Activated CD4-positive, alpha-beta T cell treated with anti-CD3 and anti-CD28 coated beads, Interleukin-2, amount 50 U/mL, for 1 hour (primary cell): ENCODE results near the gene KCNQ1.

Experiments
- DNase-seq: peaks from one replicate; pipeline ENCODE4 v3.0.0-alpha.2; 2020

Gene KCNQ1

DNA sequence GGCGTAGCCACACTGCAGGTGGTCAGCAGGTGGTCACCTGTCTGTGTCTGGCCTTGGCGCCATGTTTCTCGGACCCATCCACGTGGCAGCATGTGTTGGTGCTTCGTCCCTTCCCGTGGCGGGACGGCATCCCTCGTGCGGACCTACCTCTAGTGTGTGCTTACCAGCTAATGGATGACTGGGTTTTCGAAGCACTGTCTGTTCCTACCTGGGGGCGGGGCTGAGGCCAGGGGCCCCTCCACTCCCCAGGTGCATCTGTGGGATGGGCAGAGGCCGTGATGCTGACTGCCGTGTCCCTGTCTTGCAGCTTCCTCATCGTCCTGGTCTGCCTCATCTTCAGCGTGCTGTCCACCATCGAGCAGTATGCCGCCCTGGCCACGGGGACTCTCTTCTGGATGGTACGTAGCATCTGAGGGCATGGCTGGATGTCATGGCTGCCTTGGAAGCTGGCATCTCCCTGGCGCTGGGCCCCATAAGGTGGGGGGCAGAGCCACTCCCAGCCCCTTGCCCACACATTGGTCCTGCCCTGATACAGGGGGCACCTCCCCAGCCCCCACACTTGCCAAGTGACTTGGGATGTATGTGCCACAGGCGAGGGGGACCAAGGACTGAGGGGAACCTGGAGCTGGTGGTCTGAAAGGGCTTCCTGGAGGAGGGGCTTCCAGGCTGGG is 82.9 kb downstream of the KCNQ1 start:
- no peak for DNase-seq

DNA sequence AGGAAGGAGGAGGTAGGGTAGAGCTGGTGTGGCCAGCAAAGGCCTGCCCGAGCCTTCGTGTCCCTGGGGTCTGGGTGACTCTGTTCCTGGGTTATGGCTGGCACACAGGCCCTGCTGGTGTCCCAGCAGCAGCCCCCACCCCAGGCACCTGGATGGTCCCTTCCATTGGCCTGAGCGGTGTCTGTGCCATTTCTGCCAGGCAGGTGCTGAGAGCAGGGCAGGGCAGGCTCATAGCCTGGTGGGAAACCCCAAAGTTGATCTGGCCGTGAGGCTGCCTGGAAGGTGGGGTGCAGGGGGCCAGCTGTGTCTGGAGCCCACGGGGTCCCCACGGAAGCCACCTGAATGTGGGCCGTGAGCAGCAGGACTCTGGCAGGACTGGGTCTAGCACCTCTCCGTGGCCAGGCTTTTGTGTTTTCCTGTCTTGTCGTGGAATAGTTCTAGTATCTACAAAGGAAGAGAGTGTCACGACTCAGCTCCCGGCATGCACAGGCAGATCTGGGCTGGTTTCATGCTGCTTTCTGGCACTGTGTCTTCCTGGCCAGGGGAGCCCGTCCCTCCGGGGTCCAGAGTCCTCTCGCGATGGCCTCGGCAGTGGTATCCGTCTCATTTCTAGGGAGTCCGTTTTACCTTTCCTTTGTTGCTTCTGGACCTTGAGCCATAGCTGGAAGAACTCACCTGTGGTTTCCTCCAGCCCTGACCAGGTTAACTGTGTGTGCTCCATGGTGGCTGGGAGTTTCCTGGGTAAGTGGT is 83.7 kb downstream of the KCNQ1 start:
- no peak for DNase-seq

DNA sequence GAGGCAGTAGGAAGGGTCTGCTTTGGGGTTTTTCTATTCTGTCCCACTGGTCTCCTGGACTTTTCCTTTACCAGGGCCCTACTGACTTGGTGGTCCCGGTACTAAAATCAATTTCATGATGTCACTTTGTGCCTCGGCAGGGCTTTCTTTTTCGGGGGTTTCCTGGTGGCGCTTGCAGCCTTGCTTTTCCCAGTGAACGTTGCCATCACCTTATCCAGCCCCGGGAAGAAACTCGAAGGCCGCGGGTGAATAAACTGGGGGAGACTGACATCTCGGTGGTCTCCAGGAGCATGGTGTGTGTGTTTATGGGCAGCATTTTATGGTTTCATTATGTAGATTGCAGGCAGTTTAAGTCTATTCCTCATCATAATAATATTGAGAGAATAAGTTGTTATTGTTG is 84.4 kb downstream of the KCNQ1 start:
- no peak for DNase-seq

DNA sequence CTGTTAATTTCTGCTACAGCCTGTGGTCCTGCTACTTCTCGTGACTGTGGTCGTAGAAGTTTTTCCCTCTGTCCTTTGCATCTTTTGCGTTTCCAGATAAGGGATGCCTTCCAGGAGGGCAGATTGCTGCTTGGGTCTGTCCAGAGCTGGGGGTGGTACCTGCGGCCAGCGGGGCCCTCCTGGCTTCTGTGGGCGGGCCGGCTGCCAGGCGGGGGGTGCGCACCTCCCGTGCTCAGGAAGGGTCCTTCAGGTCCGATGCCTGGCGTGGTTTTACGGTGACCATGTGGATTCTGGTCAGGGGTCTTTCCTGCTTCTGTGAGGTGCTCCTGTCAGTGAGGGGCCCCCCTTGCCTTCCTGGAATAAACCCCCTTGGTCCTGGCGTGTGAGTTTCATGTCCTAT is 84.8 kb downstream of the KCNQ1 start:
- no peak for DNase-seq

DNA sequence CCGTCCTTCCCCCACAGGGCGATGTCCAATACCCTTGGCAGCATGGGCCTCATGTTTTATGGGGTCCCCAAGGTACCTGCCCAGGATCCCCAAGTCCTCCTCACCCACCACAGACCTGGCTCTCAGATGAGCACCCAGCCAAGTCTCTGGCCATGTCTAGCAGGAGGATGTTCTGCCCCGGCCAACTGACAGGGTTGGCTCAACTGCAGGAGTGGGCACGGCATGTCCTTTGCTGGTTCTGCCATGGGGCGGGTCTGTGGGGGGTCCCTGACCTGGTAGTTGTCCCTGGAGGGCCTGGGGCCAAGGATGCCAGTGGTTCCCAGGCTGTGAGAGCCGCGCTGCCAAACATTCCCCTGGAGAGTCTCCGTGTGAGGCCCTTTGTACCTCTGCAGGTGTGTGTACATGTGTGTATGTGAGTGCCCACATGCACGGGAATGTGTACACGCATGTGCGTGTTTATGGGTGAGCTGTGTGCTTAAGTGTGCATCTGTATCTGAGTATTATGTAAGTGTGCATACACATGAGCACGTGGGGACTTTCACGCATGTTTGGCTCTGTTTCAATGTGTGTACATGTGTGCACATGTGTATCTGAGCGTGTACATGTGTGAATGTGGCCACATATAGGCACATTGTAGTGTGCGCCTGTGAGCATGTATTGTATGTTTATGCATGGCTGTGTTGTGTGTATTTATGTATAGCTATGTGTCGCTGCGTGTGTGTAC is 85.5 kb downstream of the KCNQ1 start:
- no peak for DNase-seq

DNA sequence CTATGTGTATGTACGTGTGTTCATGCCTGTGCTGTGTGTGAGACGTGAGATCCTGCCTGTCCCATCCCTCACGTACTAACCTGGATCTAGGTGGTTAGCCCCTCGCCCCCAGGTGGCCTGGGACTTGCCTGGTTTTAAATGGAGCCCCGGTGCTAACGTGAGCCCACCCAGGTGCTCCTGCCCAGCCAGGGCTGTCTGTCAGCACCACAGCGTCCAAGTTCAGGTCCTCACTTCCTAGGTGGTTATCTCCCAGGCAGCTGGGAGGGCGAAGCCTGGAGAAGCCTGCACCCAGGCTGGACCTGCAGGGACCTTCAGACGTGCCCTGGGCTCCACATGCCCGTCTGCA is 86.0 kb downstream of the KCNQ1 start:
- no peak for DNase-seq

DNA sequence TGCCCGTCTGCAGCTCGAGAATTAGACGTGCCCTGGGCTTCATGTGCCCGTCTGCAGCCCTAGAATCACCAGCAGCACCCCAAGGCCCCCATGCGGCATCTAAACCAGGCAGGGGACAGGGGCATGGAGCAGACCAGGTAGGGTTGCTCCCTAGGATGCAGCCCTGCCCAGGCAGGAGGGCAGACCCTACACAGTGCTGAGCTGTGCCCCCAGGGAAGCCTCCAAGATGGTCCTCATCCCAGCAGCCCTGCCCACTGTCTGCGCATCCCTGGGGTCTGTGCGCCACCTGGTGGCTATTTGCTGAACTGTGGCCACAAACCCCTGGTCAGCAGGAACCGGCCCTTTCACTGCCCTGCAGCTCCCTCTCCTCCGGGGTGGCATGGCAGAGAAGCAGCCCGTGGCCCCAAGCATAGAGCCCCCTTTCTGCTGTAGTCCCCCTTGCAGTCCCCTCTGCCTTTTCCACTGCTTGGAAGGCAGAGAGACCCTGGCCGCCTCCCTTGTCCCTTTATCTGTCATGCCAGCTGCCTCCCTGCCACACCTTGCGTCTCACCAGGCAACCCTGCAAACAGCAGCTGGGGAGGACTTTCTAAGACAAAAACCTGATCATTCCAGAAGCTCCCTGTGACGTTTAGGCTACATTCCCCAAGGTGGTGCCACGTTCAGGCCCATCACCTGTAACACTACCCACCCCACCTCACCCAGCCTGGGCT is 86.6 kb downstream of the KCNQ1 start:
- DNase-seq, result peak; percentile 69

DNA sequence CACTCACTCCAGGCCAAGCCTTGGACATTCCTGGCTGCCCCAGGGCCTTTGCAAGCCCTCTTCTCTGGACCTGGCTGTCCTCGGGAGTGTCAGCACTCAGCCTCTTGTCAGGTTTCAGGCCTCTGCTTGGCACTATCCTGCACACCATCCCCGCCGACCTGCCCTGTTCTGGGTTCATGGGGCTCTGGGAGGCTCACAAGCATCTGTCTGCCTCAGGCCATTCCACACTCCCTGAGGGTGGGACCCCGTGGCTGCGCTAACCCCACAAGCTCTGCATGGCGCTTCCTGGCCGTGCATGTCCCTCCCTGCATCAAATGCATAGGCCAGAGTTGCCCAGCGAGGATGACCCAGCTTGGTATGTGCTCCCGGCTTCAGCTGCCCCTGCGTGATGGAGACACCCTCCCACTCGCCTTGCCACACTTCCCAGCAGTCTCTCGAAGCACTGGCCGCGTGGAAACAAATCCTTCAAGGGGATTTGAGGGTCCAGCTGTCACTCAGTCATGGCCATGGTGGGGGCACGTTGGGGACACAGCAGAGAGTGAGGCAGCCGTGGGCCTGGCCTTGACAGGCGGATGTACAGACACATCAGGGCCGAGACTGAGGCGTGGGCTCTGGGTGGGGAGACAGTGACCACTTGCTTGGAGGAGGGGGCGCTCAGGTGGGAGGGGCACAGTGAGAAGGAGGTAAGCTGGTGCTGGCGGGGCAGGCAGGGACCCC is 87.3 kb downstream of the KCNQ1 start:
- DNase-seq, result no peak

DNA sequence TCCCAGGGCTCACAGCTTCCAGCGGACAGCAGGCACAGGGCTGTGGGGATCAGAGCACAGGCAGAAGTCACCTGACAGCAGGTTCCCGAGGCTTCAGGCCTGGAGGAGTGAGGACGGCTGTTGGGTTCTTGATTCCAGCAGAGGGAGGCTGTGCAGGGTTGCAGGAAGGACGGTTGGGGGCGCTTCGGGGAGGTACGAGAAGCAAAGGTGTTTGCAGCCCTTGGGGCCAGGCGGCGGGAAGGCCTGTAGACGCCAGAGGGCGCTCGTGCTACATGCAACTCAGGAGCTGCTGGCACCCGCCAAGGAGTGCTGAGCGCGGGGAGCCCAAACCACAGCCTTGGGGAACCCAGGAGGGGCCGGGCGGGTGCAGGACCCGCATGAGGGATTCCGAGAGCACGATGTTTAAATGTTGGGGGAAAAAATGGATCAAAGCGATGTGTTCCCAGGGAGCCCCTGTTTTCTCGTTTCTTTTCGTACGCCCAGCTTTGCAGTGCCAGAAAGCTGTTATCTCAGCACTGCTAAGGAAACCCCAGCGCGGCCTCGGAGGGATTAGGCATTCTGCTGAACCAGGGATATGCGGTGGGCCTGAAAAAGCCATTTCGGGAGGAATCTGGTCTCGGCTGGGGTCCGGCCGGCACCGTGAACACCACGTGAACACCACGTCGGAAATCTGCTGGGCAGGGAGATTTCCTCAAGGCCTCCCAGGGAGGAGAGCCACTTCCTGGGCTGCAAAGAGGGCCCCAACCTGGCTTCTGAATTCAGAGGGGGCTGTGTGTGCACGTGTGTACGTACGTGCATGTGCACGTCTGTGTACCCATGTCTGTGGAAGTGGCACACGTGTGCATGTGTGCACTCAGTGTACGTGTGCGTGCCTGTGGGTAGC is 88.1 kb downstream of the KCNQ1 start:
- peak; percentile 95 for DNase-seq

DNA sequence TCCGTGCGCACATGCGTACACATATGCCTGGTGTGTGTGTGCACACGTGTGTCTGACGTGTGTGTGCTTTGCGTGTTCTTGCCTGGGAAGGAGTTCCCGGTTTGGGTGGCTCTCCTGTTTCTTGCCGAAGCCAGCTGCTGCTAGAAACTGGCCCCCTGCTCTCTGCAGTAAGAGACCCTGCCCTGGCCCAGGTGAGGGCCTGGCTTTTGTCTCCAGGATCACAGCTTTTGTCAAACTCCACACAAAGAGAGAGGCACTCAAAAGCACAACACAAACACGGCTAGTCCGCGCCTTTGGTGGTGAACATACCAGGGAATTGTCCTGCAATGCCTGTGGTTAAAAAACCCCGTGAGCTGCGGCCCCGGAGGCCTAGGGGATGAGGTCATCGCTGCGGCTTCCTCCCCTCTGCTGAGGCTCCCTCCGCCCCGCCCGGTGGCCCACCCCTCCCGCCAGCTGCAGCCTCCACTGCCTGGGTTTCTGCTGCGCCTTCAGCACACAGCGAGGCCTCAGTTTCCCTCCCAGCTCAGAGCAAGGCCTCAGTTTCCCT is 88.9 kb downstream of the KCNQ1 start:
- DNase-seq, result no peak

DNA sequence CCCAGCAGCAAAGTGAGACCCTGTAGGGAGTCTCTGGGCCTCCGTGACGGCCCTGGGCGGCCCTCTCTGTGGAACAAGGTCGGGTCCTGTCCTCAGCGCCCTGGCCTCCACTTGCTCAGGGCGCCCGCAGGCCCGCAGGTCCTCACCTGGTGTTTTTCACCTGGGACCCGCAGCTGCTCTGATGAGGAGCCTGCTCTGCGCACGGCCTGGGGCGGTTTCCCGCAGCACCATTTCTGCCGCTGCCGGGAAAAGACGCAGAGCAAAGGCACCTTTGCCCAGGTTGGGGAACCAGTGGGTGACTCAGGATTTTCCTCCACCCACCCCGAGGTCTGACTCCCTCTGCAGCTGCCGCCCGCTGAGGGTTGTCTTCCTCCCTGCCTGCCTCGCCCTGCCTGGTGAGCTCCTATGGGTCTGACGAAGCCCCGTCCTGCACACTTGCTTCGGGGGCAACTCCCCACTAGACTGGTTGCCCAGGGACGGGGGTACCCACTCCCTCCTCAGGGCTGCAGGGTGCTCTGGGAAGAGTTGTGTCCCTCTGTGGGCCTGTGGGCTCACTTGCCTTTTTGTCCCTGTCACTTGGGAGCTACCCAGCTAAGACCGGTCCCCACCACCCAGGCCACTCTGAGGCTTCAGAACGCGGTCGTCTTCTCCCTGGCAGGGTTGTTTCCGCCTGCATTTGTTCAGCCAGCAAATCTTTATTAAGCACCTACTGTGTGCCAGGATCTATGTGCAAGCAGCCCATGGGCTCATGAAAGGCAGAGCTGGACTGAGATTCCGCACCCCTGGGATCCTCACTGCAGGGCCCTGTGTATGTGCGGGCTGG is 89.5 kb downstream of the KCNQ1 start:
- no peak for DNase-seq

DNA sequence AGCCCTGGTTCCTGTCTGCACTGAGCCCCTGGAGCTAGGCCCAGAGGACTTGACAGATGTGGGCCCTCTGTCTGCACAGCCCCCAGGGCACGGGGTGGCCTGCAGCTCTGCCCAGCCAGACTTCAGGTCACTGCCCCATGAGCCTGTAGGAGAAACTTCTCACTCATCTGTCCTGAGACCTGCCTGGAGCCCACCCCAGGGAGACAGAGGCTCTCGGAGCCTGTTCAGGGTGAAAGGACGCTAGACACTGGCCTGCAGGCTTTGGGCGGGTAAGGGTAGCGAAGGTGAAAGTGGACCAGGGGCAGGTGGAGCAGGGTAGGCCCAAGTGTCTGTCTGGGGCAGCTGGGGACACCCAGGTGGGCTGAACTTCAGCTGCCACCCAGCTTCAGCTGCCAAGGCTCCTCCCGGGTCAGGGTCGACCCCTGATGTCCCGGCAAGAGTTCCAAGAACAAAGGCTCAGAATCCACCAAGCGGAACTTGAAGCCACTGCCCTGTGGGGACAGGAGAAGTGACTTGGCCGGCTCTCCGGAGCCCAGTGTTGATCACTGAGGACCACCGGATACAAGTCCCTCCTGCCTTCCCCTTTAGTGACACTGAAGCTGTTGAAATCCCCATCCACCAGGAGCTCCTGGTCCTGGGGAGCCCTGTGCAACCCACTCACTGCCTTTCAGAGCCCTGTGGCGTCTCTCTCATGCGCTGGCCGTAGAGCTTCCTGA is 90.3 kb downstream of the KCNQ1 start:
- no peak for DNase-seq

DNA sequence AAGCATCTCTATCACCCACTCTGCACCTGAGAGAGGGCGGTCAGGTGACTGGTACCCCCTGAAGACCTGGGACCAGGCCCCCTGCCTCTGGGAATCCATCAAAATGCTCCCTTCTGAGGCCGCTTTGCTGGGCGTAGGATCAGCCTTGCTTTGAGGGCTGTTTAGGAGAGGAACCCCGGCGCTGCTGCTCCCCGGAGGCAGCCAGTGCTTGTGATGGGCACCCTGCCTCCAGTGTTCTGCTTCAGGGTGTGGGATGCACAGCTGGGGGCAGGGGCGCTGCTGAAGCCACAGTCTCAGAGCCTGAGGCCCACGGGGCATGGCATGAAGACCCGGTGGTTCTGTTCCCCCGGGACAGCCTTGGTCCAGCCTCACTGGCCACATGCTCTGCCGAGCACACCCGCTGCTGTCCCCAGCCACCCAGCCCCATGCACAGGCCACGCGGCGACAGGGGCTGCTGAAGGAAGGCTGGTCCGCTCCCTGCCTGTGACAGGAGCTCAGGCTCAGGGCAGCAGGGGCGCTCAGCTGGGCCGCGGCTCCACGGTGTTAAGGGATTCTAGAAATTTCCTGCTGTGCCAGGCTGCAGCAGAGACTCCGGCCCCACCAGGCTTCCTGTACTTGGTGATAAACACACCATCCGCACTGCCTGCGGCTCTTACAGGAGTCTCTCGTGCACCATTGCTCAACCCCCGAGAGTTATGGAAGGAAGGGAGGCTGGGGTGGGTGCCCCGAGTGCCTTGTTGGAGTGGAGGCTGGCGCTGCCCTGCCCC is 91.0 kb downstream of the KCNQ1 start:
- DNase-seq, result no peak

DNA sequence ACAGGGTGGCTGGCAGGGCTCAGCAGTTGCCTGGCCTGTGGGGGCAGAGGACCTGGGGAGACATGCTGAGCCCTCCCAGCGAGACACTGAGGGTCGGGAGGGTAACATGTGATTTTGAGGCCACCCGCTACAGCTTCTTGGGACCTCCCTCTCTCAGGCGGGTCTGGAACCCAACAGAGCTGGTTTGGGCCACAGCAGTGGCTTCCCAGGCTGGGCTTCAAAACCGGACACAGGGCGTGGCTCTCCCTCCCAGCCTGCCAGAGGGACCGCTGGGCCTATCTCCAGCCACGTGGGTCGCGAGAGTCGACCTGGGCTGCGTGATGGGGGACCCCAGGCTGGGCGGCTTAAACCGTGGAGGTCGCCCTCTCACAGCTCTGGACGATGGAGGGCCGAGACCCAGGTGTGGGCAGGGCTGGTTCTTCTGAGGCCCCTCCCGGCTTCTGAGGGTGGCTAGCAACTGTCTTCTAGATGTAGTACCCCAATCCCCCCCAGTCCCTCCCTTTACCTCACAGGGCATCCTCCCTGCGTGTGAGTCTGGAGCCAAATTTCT is 91.7 kb downstream of the KCNQ1 start:
- DNase-seq, result no peak

DNA sequence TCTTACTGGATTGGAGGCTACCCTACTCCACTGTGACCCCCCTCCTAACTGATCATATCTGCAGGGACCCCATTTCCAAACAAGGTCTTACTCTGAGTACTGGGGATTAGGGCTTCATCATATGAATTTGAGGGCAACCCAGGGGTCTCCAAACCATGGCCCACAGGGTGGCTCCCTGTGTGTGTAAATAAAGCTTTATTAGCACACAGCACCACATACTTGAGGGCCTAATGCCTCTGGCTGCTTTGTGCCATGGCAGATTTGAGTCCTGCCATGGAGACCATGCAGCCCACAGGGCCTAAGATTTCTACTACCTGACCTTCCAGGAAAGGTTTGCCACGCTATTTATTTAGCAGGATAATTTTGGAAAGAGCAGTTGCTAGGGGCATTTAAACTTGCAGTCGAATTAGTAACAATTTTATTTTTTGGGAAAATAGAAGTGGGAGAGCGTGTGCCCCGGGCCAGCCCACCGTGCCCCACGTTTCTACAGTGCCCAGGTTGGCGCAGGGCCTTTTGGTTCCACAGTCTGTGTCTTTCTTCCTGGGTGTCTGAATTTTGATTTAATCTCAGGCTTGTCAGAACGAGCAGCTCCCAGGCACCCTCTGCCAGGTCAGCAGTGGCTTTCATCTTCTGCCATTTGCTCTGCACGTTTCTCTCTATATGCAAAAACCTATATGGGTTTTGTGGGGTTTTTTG is 92.3 kb downstream of the KCNQ1 start:
- no peak for DNase-seq

DNA sequence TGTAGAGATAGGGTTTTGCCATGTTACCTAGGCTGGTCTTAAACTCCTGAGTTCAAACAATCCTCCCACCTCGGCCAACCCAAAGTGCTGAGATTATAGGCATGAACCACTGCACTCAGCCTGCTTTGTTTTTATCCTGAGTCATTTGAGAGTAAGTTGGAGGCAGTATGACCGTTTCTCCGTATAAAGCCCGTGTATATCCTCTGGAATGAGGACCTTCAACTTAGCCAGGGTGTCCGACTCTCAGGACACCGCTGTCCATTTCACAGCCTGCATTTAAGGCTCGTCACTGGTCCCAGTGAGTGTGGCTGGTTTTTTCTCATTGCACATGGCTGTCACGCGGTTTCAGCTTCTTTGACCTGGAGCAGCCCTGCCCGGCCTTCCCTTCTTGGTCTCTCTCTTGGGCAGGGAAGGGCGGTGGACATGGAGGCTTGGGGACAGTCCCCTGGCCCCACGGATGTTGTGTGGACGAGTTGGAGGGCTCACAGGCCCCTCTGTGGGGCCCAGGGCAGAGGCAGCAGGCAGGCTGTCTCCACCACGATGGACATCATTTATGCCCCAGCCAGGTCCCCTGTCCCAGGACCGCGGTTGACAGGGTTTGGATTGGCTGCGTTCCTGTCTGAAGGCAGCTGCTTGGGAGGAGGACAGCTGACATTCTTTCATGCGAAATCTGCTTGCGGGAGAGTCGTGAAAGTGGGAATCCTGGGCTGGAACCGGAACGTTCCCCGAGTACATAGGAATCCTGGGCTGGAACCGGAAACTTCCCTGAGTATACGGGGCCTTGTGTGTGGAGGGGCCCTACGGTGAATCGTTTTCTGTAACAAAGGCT is 93.3 kb downstream of the KCNQ1 start:
- DNase-seq, result no peak

DNA sequence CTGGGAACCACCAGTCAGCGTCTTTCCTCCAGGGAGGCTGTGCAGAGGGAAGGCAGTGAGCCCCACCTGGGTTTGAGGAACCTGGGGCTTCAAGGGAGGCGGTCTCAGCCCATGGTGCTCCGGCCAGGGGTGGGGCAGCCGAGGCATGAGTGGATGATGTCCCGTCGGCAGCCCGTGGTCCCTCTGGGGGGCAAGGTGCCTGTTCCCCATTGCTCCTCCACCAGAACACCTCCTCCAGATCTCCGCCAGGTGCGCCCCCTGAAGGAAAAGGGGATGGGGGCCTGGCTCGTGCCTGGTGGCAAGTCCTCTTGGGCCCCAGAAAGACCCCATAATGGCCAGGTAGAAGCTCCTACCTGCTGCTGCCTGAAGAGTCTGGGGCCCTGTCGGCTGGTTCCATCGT is 94.1 kb downstream of the KCNQ1 start:
- DNase-seq, result no peak
